GDM1 (cell line): ENCODE measurements around the gene XIRP2.

Experiments
- DNase-seq: peaks from one replicate; lab custom pipeline; 2025; lab: John Stamatoyannopoulos, UW

Gene XIRP2, protein sequence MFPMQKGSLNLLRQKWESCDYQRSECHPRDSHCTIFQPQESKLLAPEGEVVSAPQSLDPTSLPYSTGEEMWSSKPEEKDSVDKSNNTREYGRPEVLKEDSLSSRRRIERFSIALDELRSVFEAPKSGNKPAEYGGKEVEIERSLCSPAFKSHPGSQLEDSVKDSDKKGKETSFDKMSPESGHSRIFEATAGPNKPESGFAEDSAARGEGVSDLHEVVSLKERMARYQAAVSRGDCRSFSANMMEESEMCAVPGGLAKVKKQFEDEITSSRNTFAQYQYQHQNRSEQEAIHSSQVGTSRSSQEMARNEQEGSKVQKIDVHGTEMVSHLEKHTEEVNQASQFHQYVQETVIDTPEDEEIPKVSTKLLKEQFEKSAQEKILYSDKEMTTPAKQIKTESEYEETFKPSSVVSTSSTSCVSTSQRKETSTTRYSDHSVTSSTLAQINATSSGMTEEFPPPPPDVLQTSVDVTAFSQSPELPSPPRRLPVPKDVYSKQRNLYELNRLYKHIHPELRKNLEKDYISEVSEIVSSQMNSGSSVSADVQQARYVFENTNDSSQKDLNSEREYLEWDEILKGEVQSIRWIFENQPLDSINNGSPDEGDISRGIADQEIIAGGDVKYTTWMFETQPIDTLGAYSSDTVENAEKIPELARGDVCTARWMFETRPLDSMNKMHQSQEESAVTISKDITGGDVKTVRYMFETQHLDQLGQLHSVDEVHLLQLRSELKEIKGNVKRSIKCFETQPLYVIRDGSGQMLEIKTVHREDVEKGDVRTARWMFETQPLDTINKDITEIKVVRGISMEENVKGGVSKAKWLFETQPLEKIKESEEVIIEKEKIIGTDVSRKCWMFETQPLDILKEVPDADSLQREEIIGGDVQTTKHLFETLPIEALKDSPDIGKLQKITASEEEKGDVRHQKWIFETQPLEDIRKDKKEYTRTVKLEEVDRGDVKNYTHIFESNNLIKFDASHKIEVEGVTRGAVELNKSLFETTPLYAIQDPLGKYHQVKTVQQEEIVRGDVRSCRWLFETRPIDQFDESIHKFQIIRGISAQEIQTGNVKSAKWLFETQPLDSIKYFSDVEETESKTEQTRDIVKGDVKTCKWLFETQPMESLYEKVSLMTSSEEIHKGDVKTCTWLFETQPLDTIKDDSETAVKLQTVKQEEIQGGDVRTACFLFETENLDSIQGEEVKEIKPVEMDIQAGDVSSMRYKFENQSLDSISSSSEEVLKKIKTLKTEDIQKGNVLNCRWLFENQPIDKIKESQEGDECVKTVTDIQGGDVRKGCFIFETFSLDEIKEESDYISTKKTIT (N-terminal part only)

GRCh38 chr2:166888180-166888579 is at the start of gene XIRP2:
TSS of gene XIRP2 (plus strand) at chr2:166888480. CDS start at chr2:166903483, 15,003 bp downstream.
- DNase-seq: no peak

- DNase-seq: no peak
Observed at GRCh38 chr2:166841152-166841551, 47.1 kb upstream of the XIRP2 start.

- DNase-seq: no peak
Observed at GRCh38 chr2:166841679-166842078, 46.6 kb upstream of the XIRP2 start.

- DNase-seq: no peak
Observed at GRCh38 chr2:166844111-166844510, 44.2 kb upstream of the XIRP2 start.

- no peak for DNase-seq
Observed at GRCh38 chr2:166862468-166863132, 25.7 kb upstream of the XIRP2 start.

DNA sequence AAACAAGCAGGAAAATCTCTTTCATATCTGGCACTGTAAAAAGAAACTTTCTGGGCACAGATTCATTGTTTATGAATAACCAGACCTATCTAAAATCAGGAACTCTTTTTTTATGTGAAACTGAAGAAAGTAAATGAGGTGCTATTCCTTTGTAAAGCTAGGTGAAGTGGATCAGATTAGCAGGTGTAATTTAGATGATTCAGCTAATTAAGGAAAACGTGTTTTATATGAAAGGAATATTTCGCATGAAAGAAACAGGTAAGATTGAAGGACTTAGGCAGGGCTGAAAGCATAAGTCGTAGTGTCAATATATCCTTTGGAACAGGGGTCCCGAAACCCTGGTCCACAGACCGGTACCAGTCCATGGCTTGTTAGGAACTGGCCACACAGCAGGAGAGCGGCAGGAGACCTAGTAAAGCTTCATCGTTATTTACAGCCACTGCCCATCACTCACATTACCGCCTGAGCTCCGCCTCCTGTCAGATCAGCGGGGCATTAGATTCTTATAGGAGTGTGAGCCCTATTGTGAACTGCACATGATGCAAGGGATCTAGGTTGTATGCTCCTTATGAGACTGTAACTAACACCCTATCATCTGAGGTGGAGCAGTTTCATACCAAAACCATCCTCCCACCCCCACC is 20.3 kb upstream of the XIRP2 start:
- DNase-seq: no peak

DNA sequence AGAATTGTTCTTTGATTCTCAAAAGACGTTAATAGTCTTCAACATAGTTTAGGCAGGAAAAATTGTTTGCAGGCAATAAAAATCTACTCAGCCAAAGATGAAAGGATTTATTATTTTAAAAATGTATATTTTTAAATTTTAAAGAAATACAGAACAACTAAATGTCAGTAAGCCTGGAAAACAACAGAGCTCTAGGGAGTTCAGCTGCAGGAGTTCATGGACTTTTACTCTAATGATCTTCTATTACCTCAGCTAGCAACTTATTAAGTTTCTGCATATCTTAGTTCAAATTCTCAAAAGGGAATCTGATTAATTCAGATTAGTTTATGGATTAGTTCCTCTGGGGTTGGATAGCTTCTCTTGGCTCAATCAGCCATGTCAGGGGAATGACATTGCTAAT is 17.9 kb upstream of the XIRP2 start:
- no peak for DNase-seq

DNA sequence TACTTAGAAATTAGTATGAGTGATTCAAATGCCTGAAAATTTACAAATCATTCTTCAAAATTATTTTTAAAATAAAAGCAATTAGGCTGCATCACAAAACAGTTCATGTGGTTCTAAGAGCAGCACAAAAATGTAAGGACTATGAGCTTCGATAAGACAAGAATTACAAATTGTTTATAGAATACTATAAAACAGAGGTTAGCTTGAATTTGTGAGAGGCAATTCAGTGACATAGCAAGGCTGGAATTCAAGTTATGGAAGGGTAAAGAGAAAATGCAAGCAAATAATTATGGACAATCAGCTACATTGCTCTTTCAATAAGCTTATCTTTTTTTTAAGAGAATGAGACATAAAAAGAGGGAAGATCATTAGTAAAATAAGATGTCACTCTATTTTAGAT is 7.1 kb upstream of the XIRP2 start:
- DNase-seq: no peak

DNA sequence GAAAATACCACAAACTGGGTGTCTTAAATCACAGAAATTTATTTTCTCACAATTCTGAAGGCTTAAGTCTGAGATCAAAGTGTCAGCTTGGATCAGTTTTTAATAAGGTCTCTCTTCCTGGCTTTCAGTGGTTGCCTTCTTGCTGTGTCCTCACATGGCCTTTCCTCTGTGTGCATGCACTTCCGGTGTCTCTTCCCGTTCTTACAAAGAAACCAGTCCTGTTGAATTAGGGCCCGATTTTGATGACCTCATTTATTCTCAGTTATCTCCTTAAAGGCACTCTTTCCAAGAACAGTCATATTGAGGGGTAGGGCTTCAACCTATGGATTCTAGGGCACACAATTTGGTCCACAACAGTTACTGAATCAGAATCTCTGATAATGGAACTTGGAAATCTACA is 5.4 kb upstream of the XIRP2 start:
- DNase-seq: no peak

- no peak for DNase-seq
Observed at GRCh38 chr2:166891727-166892126, 3.4 kb downstream of the XIRP2 start.

- no peak for DNase-seq
Observed at GRCh38 chr2:166892397-166892796, 4.1 kb downstream of the XIRP2 start.

DNA sequence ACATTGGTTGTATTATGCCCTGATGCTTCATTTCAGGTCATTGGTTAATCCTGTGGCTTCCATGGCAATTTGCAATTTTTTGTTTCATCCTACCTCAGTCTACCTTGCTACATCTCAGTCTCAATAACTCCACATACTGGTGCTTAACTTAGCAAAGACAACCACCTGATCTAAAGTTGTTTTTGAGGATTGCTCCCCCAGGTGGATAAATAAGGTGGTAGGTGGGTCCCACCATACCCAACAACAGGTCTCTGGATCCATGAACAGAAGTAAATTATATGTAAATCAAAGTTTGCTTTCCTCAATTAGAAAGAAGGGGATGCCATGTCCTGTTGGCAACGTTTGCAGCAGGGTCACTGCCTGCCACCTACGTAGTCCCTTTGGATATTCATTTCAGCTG is 7.0 kb downstream of the XIRP2 start:
- DNase-seq: no peak

- no peak for DNase-seq
Observed at GRCh38 chr2:166897666-166898065, 9.4 kb downstream of the XIRP2 start.

GRCh38 chr2:166899676-166900075 is 11.4 kb downstream of the XIRP2 start:
- DNase-seq: no peak

DNA sequence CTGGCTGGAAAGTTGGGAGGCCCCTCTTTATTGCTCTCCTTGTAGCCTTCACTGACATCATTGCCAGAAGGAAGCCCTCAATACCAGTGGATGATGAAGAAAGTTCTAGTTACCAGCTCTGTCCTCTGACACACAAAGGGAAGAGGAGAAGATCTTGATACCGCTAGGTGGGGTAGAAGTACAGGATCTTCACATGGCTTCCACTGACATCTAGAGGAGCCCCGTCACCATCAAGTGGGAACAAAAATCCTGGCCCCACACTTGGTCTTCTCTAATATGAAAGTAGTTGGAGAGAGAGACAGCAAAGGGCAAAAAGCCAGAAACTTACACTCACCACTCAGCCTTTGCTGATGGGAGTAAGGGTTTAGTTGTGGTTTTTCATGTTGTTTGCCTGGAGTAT is 12.4 kb downstream of the XIRP2 start:
- no peak for DNase-seq

- DNase-seq: no peak
Observed at GRCh38 chr2:166901336-166901735, 13.1 kb downstream of the XIRP2 start.

GRCh38 chr2:166916987-166917386 is 28.7 kb downstream of the XIRP2 start:
- DNase-seq: no peak

- DNase-seq: no peak
Observed at GRCh38 chr2:166917415-166917814, 29.1 kb downstream of the XIRP2 start.

- DNase-seq: no peak
Observed at GRCh38 chr2:166921261-166921896, 33.1 kb downstream of the XIRP2 start.

DNA sequence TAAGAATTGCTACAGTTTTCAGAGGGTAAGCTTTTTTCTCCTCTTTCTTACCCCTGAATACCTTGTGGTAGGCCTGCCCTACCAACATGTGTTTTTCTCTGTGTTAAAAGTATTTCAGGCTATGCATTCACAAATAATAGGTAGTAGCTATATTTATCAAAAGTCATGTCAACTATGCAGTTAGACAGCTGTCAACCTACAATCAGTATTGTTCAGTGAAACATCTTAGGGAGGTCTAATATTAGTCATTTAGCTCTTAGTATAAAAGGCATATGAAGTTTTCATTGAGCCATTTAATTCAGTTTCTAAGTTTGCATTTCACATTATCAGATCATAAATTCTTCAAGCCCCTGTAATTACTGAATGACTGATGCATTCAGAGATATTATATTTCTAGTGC is 36.7 kb downstream of the XIRP2 start:
- DNase-seq: no peak

DNA sequence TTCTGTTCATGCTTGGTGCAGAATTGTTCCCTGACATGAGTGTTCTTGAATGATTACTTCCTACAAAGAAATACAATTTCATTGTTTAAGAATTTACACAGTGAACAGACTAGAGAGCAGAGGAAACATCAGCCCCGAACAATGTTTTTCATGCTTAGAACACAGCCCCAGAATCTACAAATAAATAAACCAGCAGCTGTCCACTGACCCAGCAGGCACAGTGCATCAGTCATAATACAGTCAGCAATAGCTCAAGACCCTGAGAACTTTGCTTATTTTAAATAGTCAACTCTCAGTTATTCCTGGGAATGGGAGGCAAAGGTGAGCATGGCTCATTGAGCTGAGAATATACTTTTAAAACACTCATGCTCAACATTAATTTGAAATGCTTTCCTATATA is 38.4 kb downstream of the XIRP2 start:
- no peak for DNase-seq
